Mesenchymal stem cell (in vitro differentiated cells and primary cell): ENCODE data around the gene ROR2.

Experiments used
- DNase-seq: peaks from one replicate; pipeline ENCODE4 v3.0.0-alpha.2; 2013
- H2AFZ ChIP-seq: one replicate; pipeline ENCODE4 v1.6.1; 2013; ENCODE audit warnings: low read depth, mild to moderate bottlenecking, control low read depth, inconsistent platforms, low read length, moderate library complexity
- H2AK5ac ChIP-seq: 2 replicates; pipeline ENCODE4 v1.6.1; 2013; ENCODE audit warnings: low read length, moderate library complexity, mild to moderate bottlenecking, inconsistent platforms; ENCODE audit not compliant: severe bottlenecking
- H2BK120ac ChIP-seq: one replicate; pipeline ENCODE4 v1.6.1; 2013; ENCODE audit warnings: low read depth, mild to moderate bottlenecking, inconsistent platforms, low read length, moderate library complexity
- H2BK12ac ChIP-seq, 2 experiments: one replicate each; pipeline ENCODE4 v1.6.1; 2013; ENCODE audit warnings: inconsistent platforms in 2 of 2, low read length in 2 of 2, mild to moderate bottlenecking in 2 of 2, moderate library complexity in 2 of 2, control low read depth in 1 of 2
- H2BK15ac ChIP-seq: one replicate; pipeline ENCODE4 v1.6.1; 2013; ENCODE audit warnings: mild to moderate bottlenecking, low read depth, inconsistent platforms; ENCODE audit not compliant: poor library complexity, severe bottlenecking
- H2BK5ac ChIP-seq: 2 replicates; pipeline ENCODE4 v1.6.1; 2013; ENCODE audit warnings: low read depth, mild to moderate bottlenecking, low read length, control low read depth, inconsistent platforms; ENCODE audit not compliant: poor library complexity, severe bottlenecking
- H3K14ac ChIP-seq, 2 experiments: one replicate each; pipeline ENCODE4 v1.6.1; 2013; ENCODE audit warnings: inconsistent platforms in 2 of 2, low read length in 2 of 2, control low read depth in 1 of 2, mild to moderate bottlenecking in 1 of 2, moderate library complexity in 1 of 2
- H3K18ac ChIP-seq, 2 experiments: one replicate each; pipeline ENCODE4 v1.6.1; 2013; ENCODE audit warnings: inconsistent platforms in 2 of 2, low read length in 2 of 2, control low read depth in 1 of 2, low read depth in 1 of 2, mild to moderate bottlenecking in 1 of 2
- H3K23ac ChIP-seq, 2 experiments: one replicate each; pipeline ENCODE4 v1.6.1; 2013; ENCODE audit warnings: inconsistent platforms in 2 of 2, low read length in 2 of 2, mild to moderate bottlenecking in 2 of 2, moderate library complexity in 2 of 2, control low read depth in 1 of 2
- H3K27ac ChIP-seq: 2 replicates; pipeline ENCODE4 v1.5.1; 2013; ENCODE audit warnings: mild to moderate bottlenecking, moderate library complexity, low read length, control low read depth, inconsistent platforms; ENCODE audit not compliant: poor library complexity, severe bottlenecking
- H3K27me3 ChIP-seq, 2 experiments: 2 replicates each; pipeline versions ENCODE4 v1.6.1 to v1.7.0; 2013; ENCODE audit warnings: low read length in 2 of 2, mild to moderate bottlenecking in 2 of 2, moderate library complexity in 2 of 2, control low read depth in 1 of 2, inconsistent platforms in 1 of 2; ENCODE audit not compliant: control insufficient read depth in 1 of 2, insufficient read depth in 1 of 2
- H3K36me3 ChIP-seq, 2 experiments: 2 replicates each; pipeline versions ENCODE4 v1.6.1 to v1.7.0; 2013; ENCODE audit warnings: low read length in 2 of 2, control low read depth in 1 of 2, inconsistent platforms in 1 of 2, low read depth in 1 of 2, mild to moderate bottlenecking in 1 of 2; ENCODE audit not compliant: insufficient read depth in 2 of 2, control insufficient read depth in 1 of 2
- H3K4ac ChIP-seq, 2 experiments: one replicate each; pipeline ENCODE4 v1.6.1; 2013; ENCODE audit warnings: inconsistent platforms in 2 of 2, low read length in 2 of 2, mild to moderate bottlenecking in 2 of 2, moderate library complexity in 2 of 2, control low read depth in 1 of 2, low read depth in 1 of 2
- H3K4me1 ChIP-seq: 2 replicates; pipeline ENCODE4 v1.6.1; 2013; ENCODE audit warnings: low read depth, low read length, control low read depth; ENCODE audit not compliant: control insufficient read depth, insufficient read depth
- H3K4me2 ChIP-seq: 2 replicates; pipeline ENCODE4 v1.6.1; 2013; ENCODE audit warnings: low read length, mild to moderate bottlenecking, inconsistent platforms; ENCODE audit not compliant: poor library complexity, severe bottlenecking
- H3K4me3 ChIP-seq, 2 experiments: 2 replicates each; pipeline versions ENCODE4 v1.5.1 to v1.7.0; 2013; ENCODE audit warnings: low read length in 2 of 2, mild to moderate bottlenecking in 2 of 2, control low read depth in 1 of 2, low read depth in 1 of 2; ENCODE audit not compliant: insufficient read depth in 1 of 2
- H3K79me1 ChIP-seq: replicated peaks from 2 replicates; pipeline ENCODE4 v1.6.1; 2013; ENCODE audit warnings: mild to moderate bottlenecking, control low read depth, low read length, inconsistent platforms; ENCODE audit not compliant: poor library complexity, severe bottlenecking
- H3K9ac ChIP-seq: 2 replicates; pipeline ENCODE4 v1.7.0; 2013; ENCODE audit warnings: mild to moderate bottlenecking, low read length, moderate library complexity
- H3K9me3 ChIP-seq: 2 replicates; pipeline ENCODE4 v1.7.0; 2013; ENCODE audit warnings: mild to moderate bottlenecking, low read length; ENCODE audit not compliant: control insufficient read depth
- H4K8ac ChIP-seq: one replicate; pipeline ENCODE4 v1.6.1; 2013; ENCODE audit warnings: inconsistent platforms, mild to moderate bottlenecking, low read length, moderate library complexity
- H4K91ac ChIP-seq: one replicate; pipeline ENCODE4 v1.6.1; 2013; ENCODE audit warnings: mild to moderate bottlenecking, low read length, inconsistent platforms
- WGBS: methylation state at CpG from one replicate; pipeline ENCODE4 v1.1.7; 2013; ENCODE audit warnings: mixed read lengths; 5-methylcytosine and 5-hydroxymethylcytosine counted together

ROR2 gene

DNA sequence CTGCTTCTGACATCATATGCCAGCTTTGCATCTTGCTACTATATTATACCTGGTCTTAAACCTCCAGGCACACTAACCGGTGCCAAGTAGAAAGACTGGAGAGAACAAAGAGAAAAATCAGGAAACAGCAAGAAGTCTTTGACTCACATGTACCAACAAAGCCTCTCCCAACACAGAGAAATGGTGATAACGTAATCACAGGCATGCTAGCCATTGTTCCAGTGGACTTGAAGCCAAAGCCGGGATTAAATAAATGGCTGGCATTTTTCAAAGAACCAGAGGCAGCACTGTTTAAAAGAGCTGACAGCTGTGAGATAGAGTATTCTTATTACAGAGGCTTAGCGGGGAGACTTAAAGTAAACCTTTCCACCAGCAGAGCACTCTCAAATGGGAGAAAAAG lies 378.0 kb downstream of the ROR2 start:
- no peak overlapping the region for H2BK5ac ChIP-seq
- no peak overlapping the region for H3K4me3 ChIP-seq
- peaks cover 4 to 11% of the 10 kb centered on the region in 2 experiments for H3K27me3 ChIP-seq
- H4K8ac ChIP-seq = no peak overlapping the region
- no peak overlapping the region for H3K14ac ChIP-seq
- 55% methylated on average over 4 of the region's 4 CpGs for WGBS
- H2AK5ac ChIP-seq = no peak overlapping the region
- H2AFZ ChIP-seq = no peak overlapping the region
- H4K91ac ChIP-seq = no peak overlapping the region
- H3K9me3 ChIP-seq = peaks cover 16% of the 10 kb centered on the region
- no peak overlapping the region for H2BK120ac ChIP-seq
- H3K18ac ChIP-seq = no peak overlapping the region
- no peaks in the 10 kb centered on the region for H3K79me1 ChIP-seq
- no peak overlapping the region for H3K9ac ChIP-seq
- H3K27ac ChIP-seq = no peak overlapping the region
- H2BK12ac ChIP-seq = no peak overlapping the region
- H3K4me2 ChIP-seq = no peak overlapping the region
- no peak overlapping the region for H3K23ac ChIP-seq
- H3K4me1 ChIP-seq = no peaks in the 10 kb centered on the region
- H2BK15ac ChIP-seq = no peak overlapping the region
- peak; percentile 13 for DNase-seq
- no peak overlapping the region for H3K4ac ChIP-seq
- no peaks in the 10 kb centered on the region for H3K36me3 ChIP-seq

DNA sequence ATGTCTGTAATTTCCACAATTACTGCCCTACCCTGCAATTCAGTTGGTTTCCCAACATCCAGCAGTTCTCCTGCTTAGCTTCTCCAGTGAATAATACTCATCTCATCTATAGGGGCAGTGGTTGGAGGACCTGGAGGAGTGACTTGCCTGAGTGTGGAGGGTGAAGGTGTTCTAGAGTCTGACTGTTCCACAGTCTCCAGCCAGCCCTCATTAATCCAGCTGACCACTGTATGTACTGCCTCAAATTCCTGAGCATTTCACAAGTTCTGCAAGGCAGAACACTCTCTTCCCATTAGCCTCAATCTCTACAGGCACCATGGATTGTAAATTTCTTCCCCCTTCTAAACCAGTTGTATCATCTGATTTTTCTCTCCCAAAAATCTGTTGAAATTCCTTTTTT lies 379.0 kb downstream of the ROR2 start:
- Histone ChIP-seq H3K9me3 (peaks cover 16% of the 10 kb centered on the region), H3K18ac (no peak overlapping the region), H2AFZ (no peak overlapping the region), H3K27me3 (peaks cover 4 to 11% of the 10 kb centered on the region in 2 experiments), H3K4me2 (no peak overlapping the region), H4K8ac (no peak overlapping the region), H2BK120ac (no peak overlapping the region), H3K14ac (no peak overlapping the region), H3K27ac (no peak overlapping the region), H2BK5ac (no peak overlapping the region), H3K79me1 (no peaks in the 10 kb centered on the region), H3K23ac (no peak overlapping the region), H4K91ac (no peak overlapping the region), H3K4ac (no peak overlapping the region), H3K4me3 (no peak overlapping the region), H3K36me3 (no peaks in the 10 kb centered on the region), H3K9ac (no peak overlapping the region), H2BK12ac (no peak overlapping the region), H3K4me1 (no peaks in the 10 kb centered on the region), H2BK15ac (no peak overlapping the region), H2AK5ac (no peak overlapping the region)
- peak; percentile 10 for DNase-seq

DNA sequence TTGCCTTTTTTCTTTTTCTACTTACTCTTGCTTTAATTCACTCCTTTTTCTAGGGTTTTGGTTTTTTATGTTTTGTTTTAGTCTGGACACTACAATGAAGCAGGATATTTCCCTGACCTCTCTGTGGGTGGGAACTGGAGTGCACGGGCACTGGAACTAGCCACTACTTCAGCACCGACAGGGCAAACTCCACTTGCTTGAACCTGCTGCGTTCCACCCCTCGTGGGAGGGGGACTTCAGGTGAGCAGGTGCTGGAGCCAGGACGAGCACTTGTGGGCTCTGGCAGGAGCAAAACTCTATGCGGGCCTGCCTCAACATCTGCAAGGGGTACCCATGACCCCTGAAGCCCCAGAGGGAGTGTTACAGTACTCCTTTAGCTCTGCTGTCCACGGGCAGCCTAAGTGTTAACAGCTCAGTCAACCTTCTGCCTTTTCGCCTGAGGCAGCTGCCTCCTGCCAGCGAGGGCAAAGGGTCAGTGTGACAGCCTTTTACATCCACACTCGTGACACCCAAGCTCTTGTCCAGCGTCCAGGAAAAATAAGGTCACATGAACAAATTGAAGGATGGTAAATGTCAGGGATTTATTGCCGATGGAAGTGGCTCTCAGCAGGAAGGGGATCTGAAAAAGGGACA lies 382.3 kb downstream of the ROR2 start:
- Histone ChIP-seq H3K14ac (peak overlapping the region in 1 of 2 experiments; percentile 11), H2BK120ac (no peak overlapping the region), H2AFZ (no peak overlapping the region), H3K79me1 (no peaks in the 10 kb centered on the region), H3K4me1 (no peaks in the 10 kb centered on the region), H3K27ac (no peak overlapping the region), H4K91ac (no peak overlapping the region), H3K9me3 (peaks cover 16% of the 10 kb centered on the region), H3K4ac (no peak overlapping the region), H2BK15ac (no peak overlapping the region), H4K8ac (no peak overlapping the region), H3K18ac (no peak overlapping the region), H3K23ac (no peak overlapping the region), H3K27me3 (peaks cover 4 to 11% of the 10 kb centered on the region in 2 experiments), H2BK5ac (no peak overlapping the region), H3K9ac (no peak overlapping the region), H3K36me3 (no peaks in the 10 kb centered on the region), H2AK5ac (no peak overlapping the region), H3K4me2 (no peak overlapping the region), H2BK12ac (no peak overlapping the region), H3K4me3 (no peak overlapping the region)
- no peak for DNase-seq
- 86% methylated on average over 11 of the region's 12 CpGs for WGBS

DNA sequence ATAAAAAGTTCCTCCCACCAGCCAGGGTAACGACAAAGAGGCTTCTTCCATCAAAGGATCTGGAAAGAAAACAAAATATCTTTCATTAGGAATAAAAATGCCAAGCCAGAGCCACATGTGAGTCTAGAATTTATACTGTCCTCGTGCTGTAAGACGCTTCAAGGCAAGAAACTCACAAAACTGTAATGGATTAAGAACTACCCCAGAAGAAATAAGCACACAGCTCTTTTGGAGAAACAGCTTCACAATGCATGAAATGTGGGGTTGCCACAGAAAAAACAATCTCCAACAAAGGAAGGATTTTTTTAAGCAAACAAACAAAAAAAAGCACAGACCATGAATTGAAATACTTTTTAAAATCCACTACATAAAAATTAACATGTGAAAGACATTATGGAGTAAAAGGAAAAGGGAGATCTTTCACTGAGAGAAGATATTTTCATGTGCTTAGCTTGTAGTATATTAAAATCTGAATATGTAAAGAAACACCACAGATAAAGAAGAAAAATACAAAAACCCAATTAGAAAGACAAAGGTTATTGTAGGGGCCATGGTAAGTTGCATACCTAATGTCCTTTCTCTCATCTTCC lies 385.9 kb downstream of the ROR2 start:
- no peak overlapping the region for H4K91ac ChIP-seq
- 78% methylated on average over 3 of the region's 3 CpGs for WGBS
- H3K4me2 ChIP-seq = no peak overlapping the region
- no peak overlapping the region for H2BK5ac ChIP-seq
- H2BK120ac ChIP-seq = no peak overlapping the region
- no peak overlapping the region for H3K27ac ChIP-seq
- no peak overlapping the region for H3K4ac ChIP-seq
- no peak for DNase-seq
- H3K14ac ChIP-seq = no peak overlapping the region
- no peak overlapping the region for H3K4me3 ChIP-seq
- no peaks in the 10 kb centered on the region for H3K79me1 ChIP-seq
- H2BK12ac ChIP-seq = no peak overlapping the region
- no peak overlapping the region for H2BK15ac ChIP-seq
- H2AFZ ChIP-seq = no peak overlapping the region
- H3K27me3 ChIP-seq = peaks cover 0 to 4% of the 10 kb centered on the region in 2 experiments
- peaks cover 7% of the 10 kb centered on the region for H3K9me3 ChIP-seq
- no peak overlapping the region for H3K18ac ChIP-seq
- no peak overlapping the region for H4K8ac ChIP-seq
- no peaks in the 10 kb centered on the region for H3K36me3 ChIP-seq
- H3K4me1 ChIP-seq = no peaks in the 10 kb centered on the region
- no peak overlapping the region for H3K23ac ChIP-seq
- H3K9ac ChIP-seq = no peak overlapping the region
- H2AK5ac ChIP-seq = no peak overlapping the region
